Measurements from ENCODE around the gene GMIP.

DNA sequence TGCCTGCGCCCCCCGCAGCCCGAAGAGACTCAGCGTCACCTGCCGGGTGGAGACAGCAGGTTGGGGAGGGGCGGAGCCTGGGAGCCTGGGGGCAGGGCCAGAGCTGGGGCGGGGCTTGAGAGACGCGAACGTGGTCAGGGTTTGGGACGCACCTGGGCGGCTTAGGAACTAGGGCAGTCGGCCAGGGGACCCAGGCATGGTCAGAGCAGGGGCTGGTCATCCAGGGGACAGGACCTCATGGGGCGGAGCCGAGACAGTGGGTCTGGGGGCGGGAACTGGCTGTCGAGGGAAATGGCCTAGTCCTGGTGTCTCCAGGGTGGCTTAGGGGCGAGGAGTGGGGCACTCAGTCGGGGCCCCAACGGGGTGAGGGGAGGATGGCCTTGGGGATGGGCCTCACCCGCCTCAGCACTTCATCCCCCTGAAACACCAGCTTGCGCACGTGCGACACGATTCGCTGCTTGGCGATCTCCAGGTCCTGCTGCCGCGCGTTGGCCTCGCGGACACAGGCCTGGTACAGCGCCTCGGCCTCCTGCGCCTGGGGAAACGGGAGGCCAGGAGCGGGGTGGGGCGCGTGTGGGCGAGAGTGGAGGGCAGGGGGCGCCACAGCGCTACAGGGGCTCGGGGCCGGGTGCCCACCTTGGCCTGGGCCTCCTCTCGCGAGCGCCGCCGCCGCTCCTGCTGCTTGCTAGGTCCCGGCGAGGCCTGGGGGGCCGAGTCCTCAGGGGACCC lies 5.8 kb downstream of the GMIP start:
- no peak for TF ChIP-seq EZH2 (IDR thresholded peaks at IDR 0.05; ENCODE audit: insufficient read depth, low read length)
- TF ChIP-seq, protein P1, sequence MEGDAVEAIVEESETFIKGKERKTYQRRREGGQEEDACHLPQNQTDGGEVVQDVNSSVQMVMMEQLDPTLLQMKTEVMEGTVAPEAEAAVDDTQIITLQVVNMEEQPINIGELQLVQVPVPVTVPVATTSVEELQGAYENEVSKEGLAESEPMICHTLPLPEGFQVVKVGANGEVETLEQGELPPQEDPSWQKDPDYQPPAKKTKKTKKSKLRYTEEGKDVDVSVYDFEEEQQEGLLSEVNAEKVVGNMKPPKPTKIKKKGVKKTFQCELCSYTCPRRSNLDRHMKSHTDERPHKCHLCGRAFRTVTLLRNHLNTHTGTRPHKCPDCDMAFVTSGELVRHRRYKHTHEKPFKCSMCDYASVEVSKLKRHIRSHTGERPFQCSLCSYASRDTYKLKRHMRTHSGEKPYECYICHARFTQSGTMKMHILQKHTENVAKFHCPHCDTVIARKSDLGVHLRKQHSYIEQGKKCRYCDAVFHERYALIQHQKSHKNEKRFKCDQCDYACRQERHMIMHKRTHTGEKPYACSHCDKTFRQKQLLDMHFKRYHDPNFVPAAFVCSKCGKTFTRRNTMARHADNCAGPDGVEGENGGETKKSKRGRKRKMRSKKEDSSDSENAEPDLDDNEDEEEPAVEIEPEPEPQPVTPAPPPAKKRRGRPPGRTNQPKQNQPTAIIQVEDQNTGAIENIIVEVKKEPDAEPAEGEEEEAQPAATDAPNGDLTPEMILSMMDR (IDR thresholded peaks at IDR 0.05; ENCODE audit: insufficient read depth, low read depth, low read length) = no peak

Data from astrocyte (in vitro differentiated cells and primary cell).